Calu3 (cell line): ENCODE results near the gene EML6. TPM values are rescaled to one million over a fixed set of nuclear protein-coding genes. Genes with fewer than 3 reads are reported as not detected.

Experiments
- Bru-seq: library from RNA; stranded (reverse); fragments of 400-500 nt; gene quantifications from one replicate; lab custom pipeline; 2021; lab: Mats Ljungman, UMichigan
- BruChase-seq, 2 experiments: library from RNA; stranded (reverse); fragments of 400-500 nt; gene quantifications; one replicate each; lab custom pipeline; 2021; lab: Mats Ljungman, UMichigan
- BruUV-seq: library from RNA; stranded (reverse); fragments of 400-500 nt; replicated peaks from 2 replicates; lab custom pipeline; 2021; lab: Mats Ljungman, UMichigan
- CTCF ChIA-PET: fragments of 300-600 bp; sonication (Branson Sonifier 250); formaldehyde crosslinking; loops from one replicate; lab custom pipeline; 2022; ENCODE audit warnings: antibody characterized with exemption; lab: Charles Lee
- DNase-seq: peaks from one replicate; pipeline ENCODE4 v3.0.0; 2022
- H3K27ac Mint-ChIP-seq: one replicate; pipeline ENCODE4 v1.8.0; 2022; ENCODE audit warnings: mixed read lengths; ENCODE audit not compliant: unreplicated experiment
- H3K27me3 Mint-ChIP-seq: one replicate; pipeline ENCODE4 v1.8.0; 2022; ENCODE audit warnings: mixed read lengths; ENCODE audit not compliant: unreplicated experiment
- H3K36me3 Mint-ChIP-seq: one replicate; pipeline ENCODE4 v1.8.0; 2022; ENCODE audit warnings: mild to moderate bottlenecking, moderate library complexity, mixed read lengths; ENCODE audit not compliant: insufficient read depth, unreplicated experiment
- H3K4me1 Mint-ChIP-seq: one replicate; pipeline ENCODE4 v1.8.0; 2022; ENCODE audit warnings: mild to moderate bottlenecking, low read depth, mixed read lengths; ENCODE audit not compliant: unreplicated experiment
- H3K4me3 Mint-ChIP-seq: one replicate; pipeline ENCODE4 v1.8.0; 2022; ENCODE audit warnings: mild to moderate bottlenecking, low read depth, moderate library complexity, mixed read lengths; ENCODE audit not compliant: unreplicated experiment
- H3K9me3 Mint-ChIP-seq: one replicate; pipeline ENCODE4 v1.8.0; 2022; ENCODE audit warnings: low read depth, mixed read lengths; ENCODE audit not compliant: unreplicated experiment
- CTCF ChIP-seq: fragments of 200-600 bp; IDR thresholded peaks from one replicate; pipeline ENCODE4 v1.8.0; 2022; ENCODE audit warnings: antibody characterized with exemption; ENCODE audit not compliant: unreplicated experiment
- intact Hi-C: fragments of 100-400 bp; cut with micrococcal nuclease; formaldehyde crosslinking; loops from one replicate; pipeline ENCODE4 v1.10.0; 2022; ENCODE audit not compliant: unreplicated experiment
- long read RNA-seq: library from polyadenylated mRNA; stranded (forward); transcript quantifications from one replicate; pipeline ENCODE4 v2.0.0, GENCODE V29; 2022
- total RNA-seq: library from RNA; stranded (reverse); gene quantifications from 2 replicates; pipeline ENCODE4 v1.2.3, GENCODE V29; 2022

EML6 gene
- total RNA-seq = 0.45 and 1.1 TPM in 2 replicates
- percentile 28 among the genes with signal in this experiment for Bru-seq, nascent RNA
- percentile 29 among the genes with signal in this experiment for BruChase-seq, experiment 1, labeled RNA remaining after a 6-hour chase
- percentile 32 among the genes with signal in this experiment for BruChase-seq, experiment 2, labeled RNA remaining after a 2-hour chase
- long read RNA-seq = 0 reads

- intact Hi-C loops = loop anchor here (2.0 kb wide), 1 partner anchor 115 kb away; no protein-coding TSS in a partner anchor
- CTCF ChIA-PET = interaction anchor here (1.2 to 1.3 kb wide), 2 partner anchors 30 to 31 kb away, joined by 3 to 5 read pairs; no protein-coding TSS in a partner anchor
These were observed at the start of gene EML6 for GRCh38 chr2:54723131-54723995. EML6 (plus strand) TSS chr2:54723662; CDS start chr2:54725062, 1,400 bp downstream.

GRCh38 chr2:54675281-54675680 is 48.2 kb upstream of the EML6 start:
- no peak for TF ChIP-seq CTCF
- Mint-ChIP-seq H3K36me3 (peaks cover 59% of the 10 kb centered on the region), H3K9me3 (no peaks in the 10 kb centered on the region), H3K27me3 (no peaks in the 10 kb centered on the region), H3K4me1 (peaks cover 36% of the 10 kb centered on the region), H3K27ac (no peak overlapping the region), H3K4me3 (no peak overlapping the region)
- no TSS peak for BruUV-seq
- CTCF ChIA-PET = interaction anchor here (1.2 kb wide), 1 partner anchor 29 kb away, joined by 3 read pairs; no protein-coding TSS in a partner anchor
- intact Hi-C loops = no loop called here
- no peak for DNase-seq

More at GRCh38 chr2:54723131-54723995, at the start of gene EML6:
- BruUV-seq = no TSS peak
- Mint-ChIP-seq H3K9me3 (no peaks in the 10 kb centered on the region), H3K27me3 (peaks cover 59% of the 10 kb centered on the region), H3K27ac (peak within 1 kb of the TSS; percentile 44), H3K36me3 (peaks cover 19% of the 10 kb centered on the region), H3K4me3 (peak within 1 kb of the TSS; percentile 91), H3K4me1 (peaks cover 10% of the 10 kb centered on the region)
- TF ChIP-seq CTCF = peak; percentile 39
- DNase-seq = peak; percentile 98

GRCh38 chr2:54675738-54676137 is 47.7 kb upstream of the EML6 start:
- Mint-ChIP-seq H3K4me3 (no peak overlapping the region), H3K27ac (no peak overlapping the region), H3K36me3 (peaks cover 55% of the 10 kb centered on the region), H3K27me3 (no peaks in the 10 kb centered on the region), H3K4me1 (peaks cover 40% of the 10 kb centered on the region), H3K9me3 (no peaks in the 10 kb centered on the region)
- no peak for TF ChIP-seq CTCF
- DNase-seq = no peak
- CTCF ChIA-PET = interaction anchor here (1.2 kb wide), 1 partner anchor 29 kb away, joined by 3 read pairs; no protein-coding TSS in a partner anchor
- intact Hi-C loops = no loop called here
- BruUV-seq = no TSS peak

- peaks cover 40% of the 10 kb centered on the region for H3K4me1 Mint-ChIP-seq
- H3K4me3 Mint-ChIP-seq = no peak overlapping the region
- H3K9me3 Mint-ChIP-seq = no peaks in the 10 kb centered on the region
- BruUV-seq = no TSS peak
- CTCF ChIA-PET = no interaction called here
- no peak for TF ChIP-seq CTCF
- no peaks in the 10 kb centered on the region for H3K27me3 Mint-ChIP-seq
- peaks cover 46% of the 10 kb centered on the region for H3K36me3 Mint-ChIP-seq
- no peak for DNase-seq
- H3K27ac Mint-ChIP-seq = no peak overlapping the region
- intact Hi-C loops = no loop called here
These were observed 46.8 kb upstream of the EML6 start for GRCh38 chr2:54676656-54677055.
